ENCODE measurements around the gene CACNA1C.

DNA sequence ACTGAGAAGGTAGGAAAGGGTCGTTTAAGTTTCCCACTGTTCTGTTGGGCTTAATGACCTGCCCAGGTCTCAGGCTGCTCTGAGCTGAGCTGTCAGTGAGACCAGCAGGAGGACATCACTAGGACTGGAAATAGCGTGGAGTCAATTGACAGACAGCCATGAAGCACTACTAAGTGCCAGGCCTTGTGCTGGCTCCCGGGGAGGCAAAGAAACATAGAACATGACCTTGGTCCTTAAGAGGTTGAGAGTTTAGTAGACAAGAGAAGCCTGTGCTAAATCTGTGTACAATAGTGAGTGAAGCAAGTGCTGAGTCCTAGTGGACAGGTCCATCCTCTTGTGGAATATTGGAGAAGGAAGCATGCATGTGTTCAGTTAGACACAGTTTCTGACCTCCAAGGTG is 239.2 kb downstream of the CACNA1C start:
- TF ChIP-seq, protein P1, sequence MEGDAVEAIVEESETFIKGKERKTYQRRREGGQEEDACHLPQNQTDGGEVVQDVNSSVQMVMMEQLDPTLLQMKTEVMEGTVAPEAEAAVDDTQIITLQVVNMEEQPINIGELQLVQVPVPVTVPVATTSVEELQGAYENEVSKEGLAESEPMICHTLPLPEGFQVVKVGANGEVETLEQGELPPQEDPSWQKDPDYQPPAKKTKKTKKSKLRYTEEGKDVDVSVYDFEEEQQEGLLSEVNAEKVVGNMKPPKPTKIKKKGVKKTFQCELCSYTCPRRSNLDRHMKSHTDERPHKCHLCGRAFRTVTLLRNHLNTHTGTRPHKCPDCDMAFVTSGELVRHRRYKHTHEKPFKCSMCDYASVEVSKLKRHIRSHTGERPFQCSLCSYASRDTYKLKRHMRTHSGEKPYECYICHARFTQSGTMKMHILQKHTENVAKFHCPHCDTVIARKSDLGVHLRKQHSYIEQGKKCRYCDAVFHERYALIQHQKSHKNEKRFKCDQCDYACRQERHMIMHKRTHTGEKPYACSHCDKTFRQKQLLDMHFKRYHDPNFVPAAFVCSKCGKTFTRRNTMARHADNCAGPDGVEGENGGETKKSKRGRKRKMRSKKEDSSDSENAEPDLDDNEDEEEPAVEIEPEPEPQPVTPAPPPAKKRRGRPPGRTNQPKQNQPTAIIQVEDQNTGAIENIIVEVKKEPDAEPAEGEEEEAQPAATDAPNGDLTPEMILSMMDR (conservative IDR thresholded peaks at IDR 0.05) = no peak
- TF ChIP-seq EZH2 (IDR thresholded peaks at IDR 0.05; ENCODE audit: low read depth) = no peak

All from PC-9 (cell line).